Measurements from ENCODE around the gene C19orf73.
"Not testable (repeated sequence)": the region's sequence is repeated elsewhere in the genome, so short reads cannot be mapped to it uniquely, and the experiment has no call there.

The C19orf73 gene

DNA sequence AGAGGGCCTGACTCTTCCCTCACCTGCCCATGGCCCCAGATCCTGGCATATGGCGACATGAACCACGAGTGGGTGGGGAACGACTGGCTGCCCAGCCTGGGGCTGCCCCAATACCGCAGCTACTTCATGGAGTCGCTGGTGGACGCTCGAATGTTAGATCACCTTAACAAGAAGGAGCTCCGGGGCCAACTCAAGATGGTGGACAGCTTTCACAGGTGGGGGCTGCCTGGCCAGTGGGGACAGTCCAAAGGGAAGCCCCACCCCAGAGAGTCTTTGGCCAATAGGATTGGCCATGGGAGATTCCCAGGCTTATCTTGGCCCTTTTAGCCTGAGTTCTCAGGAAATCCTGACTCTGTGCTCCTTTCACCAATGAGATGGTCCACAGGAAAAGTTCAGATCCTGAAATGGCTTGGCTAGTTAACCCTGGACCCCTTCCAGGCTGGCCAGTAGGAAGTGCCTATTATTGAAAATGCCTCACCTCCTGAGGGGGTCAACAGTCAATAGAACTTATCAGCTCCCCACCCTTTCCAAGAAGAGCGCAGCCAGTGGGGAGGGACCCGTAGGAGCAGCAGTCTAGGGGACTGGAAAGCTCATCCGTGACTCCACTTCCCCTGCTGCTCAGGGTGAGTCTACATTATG lies 29.2 kb upstream of the C19orf73 start:
- Histone ChIP-seq H3K36me3 (ENCODE audit: control insufficient read depth, insufficient read depth, low read length) (no peaks in the 10 kb centered on the region), H3K27ac (ENCODE audit: insufficient read depth, low read depth, low read length, poor library complexity, severe bottlenecking) (no peak overlapping the region), H3K9me3 (ENCODE audit: control insufficient read depth, low read length) (no peaks in the 10 kb centered on the region), H3K4me1 (ENCODE audit: control insufficient read depth, insufficient read depth, low read length) (peaks cover 10% of the 10 kb centered on the region), H3K27me3 (ENCODE audit: control insufficient read depth, insufficient read depth, low read length, poor library complexity, severe bottlenecking) (peaks cover 25% of the 10 kb centered on the region), H3K4me3 (ENCODE audit: insufficient read depth, low read depth, low read length) (peak overlapping the region; percentile 80)
- 85% methylated on average over 11 of the region's 11 CpGs for WGBS, 2 experiments

DNA sequence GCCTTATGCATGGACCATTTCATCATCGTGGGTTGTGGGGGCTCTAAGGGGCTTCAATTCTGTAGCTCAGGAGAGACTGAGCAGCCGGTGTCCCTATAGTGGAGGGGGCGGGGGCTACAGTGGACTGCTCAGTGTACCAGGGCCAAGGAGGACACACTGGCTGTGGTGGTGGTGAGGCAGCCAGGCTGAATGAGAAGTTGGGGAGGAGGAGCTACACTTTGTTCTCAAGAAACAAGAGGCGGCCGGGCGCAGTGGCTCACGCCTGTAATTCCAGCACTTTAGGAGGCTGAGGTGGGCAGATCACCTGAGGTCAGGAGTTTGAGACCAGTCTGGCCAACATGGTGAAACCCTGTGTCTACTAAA lies 27.4 kb upstream of the C19orf73 start:
- H3K9me3 ChIP-seq (ENCODE audit: control insufficient read depth, low read length); H3K27me3 ChIP-seq (ENCODE audit: control insufficient read depth, insufficient read depth, low read length, poor library complexity, severe bottlenecking); H3K36me3 ChIP-seq (ENCODE audit: control insufficient read depth, insufficient read depth, low read length); H3K4me1 ChIP-seq (ENCODE audit: control insufficient read depth, insufficient read depth, low read length): not testable (repeated sequence)
- WGBS, 2 experiments = 10 to 12% methylated on average over 7 of the region's 7 CpGs
- Histone ChIP-seq H3K4me3 (ENCODE audit: insufficient read depth, low read depth, low read length) (peak overlapping the region; percentile 26), H3K27ac (ENCODE audit: insufficient read depth, low read depth, low read length, poor library complexity, severe bottlenecking) (peak overlapping the region; percentile 70)

DNA sequence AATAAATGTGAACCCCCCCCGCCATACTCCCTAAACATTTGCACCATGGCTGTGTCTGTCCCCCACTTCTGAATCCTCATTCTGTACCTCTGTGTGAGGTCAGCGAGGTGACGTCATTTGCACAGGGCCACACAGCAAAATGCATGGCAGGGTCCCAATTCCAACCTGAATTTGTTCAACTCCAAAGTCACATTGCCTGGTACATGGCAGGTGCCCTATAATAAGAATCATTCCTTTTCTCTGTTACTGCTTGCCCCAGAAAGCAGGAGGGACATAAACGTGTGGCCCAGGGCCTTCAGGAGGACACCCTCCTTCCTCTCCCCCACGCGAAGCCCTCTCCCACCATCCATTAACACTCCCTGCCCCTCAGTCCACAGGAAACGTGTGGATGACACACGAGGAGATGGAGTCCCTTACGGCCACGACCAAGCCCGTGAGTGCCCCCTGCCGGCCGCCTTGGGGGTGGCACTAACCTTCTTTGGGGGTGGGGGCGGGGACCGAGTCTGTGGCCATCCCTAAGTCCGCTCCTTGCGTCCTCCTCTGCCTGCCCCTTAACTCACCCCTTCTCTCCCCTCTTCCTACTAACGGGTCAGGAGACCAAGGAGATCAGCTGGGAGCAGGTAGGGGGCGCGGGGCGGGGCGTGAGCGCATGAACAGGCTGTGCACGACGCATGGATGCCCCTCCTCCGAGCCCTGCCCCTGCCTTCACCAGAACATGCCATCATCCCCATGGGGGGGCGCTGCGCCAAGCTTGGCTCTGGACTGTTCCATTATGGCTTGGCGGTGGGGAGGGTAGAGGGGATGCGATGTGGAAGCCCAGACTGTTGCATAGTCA lies 26.8 kb upstream of the C19orf73 start:
- 7 to 8% methylated on average over 30 of the region's 30 CpGs for WGBS, 2 experiments
- H3K4me1 ChIP-seq (ENCODE audit: control insufficient read depth, insufficient read depth, low read length) = peaks cover 9% of the 10 kb centered on the region
- peak overlapping the region; percentile 70 for H3K27ac ChIP-seq (ENCODE audit: insufficient read depth, low read depth, low read length, poor library complexity, severe bottlenecking)
- peaks cover 3% of the 10 kb centered on the region for H3K27me3 ChIP-seq (ENCODE audit: control insufficient read depth, insufficient read depth, low read length, poor library complexity, severe bottlenecking)
- peak overlapping the region; percentile 26 for H3K4me3 ChIP-seq (ENCODE audit: insufficient read depth, low read depth, low read length)
- H3K36me3 ChIP-seq (ENCODE audit: control insufficient read depth, insufficient read depth, low read length) = no peaks in the 10 kb centered on the region
- H3K9me3 ChIP-seq (ENCODE audit: control insufficient read depth, low read length) = no peaks in the 10 kb centered on the region

DNA sequence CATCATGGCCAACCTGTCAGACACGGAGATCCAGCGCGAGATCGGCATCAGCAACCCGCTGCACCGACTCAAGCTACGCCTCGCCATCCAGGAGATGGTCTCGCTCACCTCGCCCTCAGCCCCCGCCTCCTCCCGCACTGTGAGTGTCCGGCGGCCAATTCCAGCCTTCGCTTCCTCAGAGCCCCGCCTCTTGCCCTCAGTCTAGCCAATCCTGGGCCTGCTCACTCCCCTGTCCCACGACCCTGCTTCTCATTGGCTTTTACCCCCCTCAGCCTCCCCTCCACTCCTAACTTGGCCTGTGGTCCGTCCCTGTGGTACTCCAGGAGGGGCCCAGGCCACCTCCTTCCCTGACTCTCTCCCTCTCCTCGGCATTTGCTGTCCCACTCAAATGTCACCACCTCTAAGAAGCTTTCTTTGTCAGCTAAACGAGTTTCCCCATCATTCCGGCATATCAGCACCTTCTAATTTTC lies 24.0 kb upstream of the C19orf73 start:
- no peak overlapping the region for H3K27ac ChIP-seq (ENCODE audit: insufficient read depth, low read depth, low read length, poor library complexity, severe bottlenecking)

DNA sequence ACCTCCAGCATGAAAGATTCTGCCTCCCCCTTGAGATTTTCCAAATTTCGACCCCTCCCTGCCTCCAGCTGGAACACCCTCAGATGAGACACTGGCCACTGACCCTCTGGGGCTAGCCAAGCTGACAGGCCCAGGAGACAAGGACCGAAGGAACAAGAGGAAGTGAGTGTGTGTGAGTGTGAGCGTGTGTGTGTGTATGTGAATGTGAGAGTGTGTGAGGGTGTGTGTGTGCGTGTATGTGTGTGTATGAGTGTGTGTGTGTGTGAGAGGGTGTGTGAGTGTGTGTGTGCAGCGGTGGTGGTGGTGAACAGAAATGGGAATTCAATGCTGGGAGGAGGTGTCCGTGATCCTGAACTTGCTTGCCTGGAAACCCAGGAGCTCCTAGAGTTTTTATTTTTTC lies 22.4 kb upstream of the C19orf73 start:
- H3K9me3 ChIP-seq (ENCODE audit: control insufficient read depth, low read length) = no peaks in the 10 kb centered on the region
- no peaks in the 10 kb centered on the region for H3K4me1 ChIP-seq (ENCODE audit: control insufficient read depth, insufficient read depth, low read length)
- no peak overlapping the region for H3K4me3 ChIP-seq (ENCODE audit: insufficient read depth, low read depth, low read length)
- no peaks in the 10 kb centered on the region for H3K27me3 ChIP-seq (ENCODE audit: control insufficient read depth, insufficient read depth, low read length, poor library complexity, severe bottlenecking)
- 82 to 88% methylated on average over 5 to 6 of the region's 6 CpGs for WGBS, 2 experiments
- H3K27ac ChIP-seq (ENCODE audit: insufficient read depth, low read depth, low read length, poor library complexity, severe bottlenecking) = no peak overlapping the region
- H3K36me3 ChIP-seq (ENCODE audit: control insufficient read depth, insufficient read depth, low read length) = no peaks in the 10 kb centered on the region

More for the DNA sequence above, 24.0 kb upstream of the C19orf73 start:
- peaks cover under 1% of the 10 kb centered on the region for H3K4me1 ChIP-seq (ENCODE audit: control insufficient read depth, insufficient read depth, low read length)
- no peaks in the 10 kb centered on the region for H3K36me3 ChIP-seq (ENCODE audit: control insufficient read depth, insufficient read depth, low read length)
- H3K9me3 ChIP-seq (ENCODE audit: control insufficient read depth, low read length) = no peaks in the 10 kb centered on the region
- WGBS, 2 experiments = 4 to 5% methylated on average over 21 of the region's 21 CpGs
- H3K27me3 ChIP-seq (ENCODE audit: control insufficient read depth, insufficient read depth, low read length, poor library complexity, severe bottlenecking) = no peaks in the 10 kb centered on the region
- H3K4me3 ChIP-seq (ENCODE audit: insufficient read depth, low read depth, low read length) = peak overlapping the region; percentile 41

DNA sequence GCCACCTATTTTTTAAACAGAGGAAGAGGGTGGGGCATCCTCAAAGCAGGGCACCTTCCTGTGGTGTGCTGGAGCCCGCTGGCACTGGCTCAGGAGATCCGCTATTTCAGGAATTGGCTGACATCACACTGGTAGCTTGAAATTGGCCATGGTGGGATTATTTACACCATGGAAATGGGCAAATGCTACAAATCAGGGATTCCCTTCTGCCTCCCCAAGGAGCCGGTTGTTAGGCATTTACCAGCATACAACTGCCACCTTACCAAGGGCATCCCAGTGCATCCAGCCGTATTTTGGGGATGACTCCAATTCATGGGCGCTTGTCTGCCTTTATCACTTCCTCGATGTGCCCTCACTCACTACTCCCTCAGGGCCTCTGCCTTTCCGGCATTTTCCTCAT lies 22.0 kb upstream of the C19orf73 start:
- 86 to 89% methylated on average over 7 of the region's 7 CpGs for WGBS, 2 experiments
- Histone ChIP-seq H3K36me3 (ENCODE audit: control insufficient read depth, insufficient read depth, low read length) (no peaks in the 10 kb centered on the region), H3K27me3 (ENCODE audit: control insufficient read depth, insufficient read depth, low read length, poor library complexity, severe bottlenecking) (no peaks in the 10 kb centered on the region), H3K27ac (ENCODE audit: insufficient read depth, low read depth, low read length, poor library complexity, severe bottlenecking) (no peak overlapping the region), H3K4me1 (ENCODE audit: control insufficient read depth, insufficient read depth, low read length) (no peaks in the 10 kb centered on the region), H3K4me3 (ENCODE audit: insufficient read depth, low read depth, low read length) (no peak overlapping the region), H3K9me3 (ENCODE audit: control insufficient read depth, low read length) (no peaks in the 10 kb centered on the region)

DNA sequence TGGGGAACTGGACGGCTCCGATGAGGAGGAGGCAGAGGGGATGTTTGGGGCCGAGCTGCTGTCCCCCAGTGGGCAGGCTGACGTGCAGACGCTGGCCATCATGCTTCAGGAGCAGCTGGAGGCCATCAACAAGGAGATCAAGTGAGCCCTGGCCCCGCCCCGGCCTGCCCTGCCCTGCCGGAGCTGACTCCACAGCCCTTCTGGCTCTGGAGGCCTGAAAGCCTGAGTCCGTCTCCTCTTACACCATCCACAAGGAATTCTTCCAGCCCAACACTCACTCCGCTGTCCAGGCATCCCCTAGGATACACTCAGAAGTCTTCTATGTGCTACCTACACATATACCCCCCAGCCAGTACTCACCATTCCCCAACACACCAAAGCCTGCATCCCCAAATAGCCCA lies 17.8 kb upstream of the C19orf73 start:
- Histone ChIP-seq H3K36me3 (ENCODE audit: control insufficient read depth, insufficient read depth, low read length) (no peaks in the 10 kb centered on the region), H3K4me1 (ENCODE audit: control insufficient read depth, insufficient read depth, low read length) (no peaks in the 10 kb centered on the region), H3K27me3 (ENCODE audit: control insufficient read depth, insufficient read depth, low read length, poor library complexity, severe bottlenecking) (no peaks in the 10 kb centered on the region), H3K27ac (ENCODE audit: insufficient read depth, low read depth, low read length, poor library complexity, severe bottlenecking) (no peak overlapping the region), H3K4me3 (ENCODE audit: insufficient read depth, low read depth, low read length) (no peak overlapping the region), H3K9me3 (ENCODE audit: control insufficient read depth, low read length) (no peaks in the 10 kb centered on the region)
- WGBS, 2 experiments = 81 to 86% methylated on average over 10 of the region's 10 CpGs

DNA sequence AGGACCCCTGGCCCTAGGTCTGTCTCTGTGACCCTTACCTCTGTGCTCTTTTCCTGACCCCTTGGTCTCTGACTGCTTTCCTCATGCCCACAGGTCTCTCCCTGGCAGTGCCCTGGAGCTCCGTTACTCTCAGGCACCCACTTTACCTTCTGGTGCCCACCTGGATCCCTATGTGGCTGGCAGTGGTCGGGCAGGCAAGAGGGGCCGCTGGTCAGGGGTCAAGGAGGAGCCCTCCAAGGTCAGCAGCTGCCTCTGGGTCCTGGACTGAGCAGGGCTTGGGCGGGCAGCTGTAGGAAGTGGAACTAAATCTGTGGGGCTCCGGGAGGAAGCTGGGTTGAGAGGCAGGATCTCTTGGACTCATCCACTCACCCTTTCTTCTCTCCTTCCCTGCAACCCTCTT lies 16.7 kb upstream of the C19orf73 start:
- H3K4me1 ChIP-seq (ENCODE audit: control insufficient read depth, insufficient read depth, low read length) = no peaks in the 10 kb centered on the region
- no peaks in the 10 kb centered on the region for H3K27me3 ChIP-seq (ENCODE audit: control insufficient read depth, insufficient read depth, low read length, poor library complexity, severe bottlenecking)
- H3K9me3 ChIP-seq (ENCODE audit: control insufficient read depth, low read length) = no peaks in the 10 kb centered on the region
- H3K4me3 ChIP-seq (ENCODE audit: insufficient read depth, low read depth, low read length) = no peak overlapping the region
- 91 to 93% methylated on average over 5 of the region's 5 CpGs for WGBS, 2 experiments
- H3K27ac ChIP-seq (ENCODE audit: insufficient read depth, low read depth, low read length, poor library complexity, severe bottlenecking) = no peak overlapping the region
- H3K36me3 ChIP-seq (ENCODE audit: control insufficient read depth, insufficient read depth, low read length) = no peaks in the 10 kb centered on the region

DNA sequence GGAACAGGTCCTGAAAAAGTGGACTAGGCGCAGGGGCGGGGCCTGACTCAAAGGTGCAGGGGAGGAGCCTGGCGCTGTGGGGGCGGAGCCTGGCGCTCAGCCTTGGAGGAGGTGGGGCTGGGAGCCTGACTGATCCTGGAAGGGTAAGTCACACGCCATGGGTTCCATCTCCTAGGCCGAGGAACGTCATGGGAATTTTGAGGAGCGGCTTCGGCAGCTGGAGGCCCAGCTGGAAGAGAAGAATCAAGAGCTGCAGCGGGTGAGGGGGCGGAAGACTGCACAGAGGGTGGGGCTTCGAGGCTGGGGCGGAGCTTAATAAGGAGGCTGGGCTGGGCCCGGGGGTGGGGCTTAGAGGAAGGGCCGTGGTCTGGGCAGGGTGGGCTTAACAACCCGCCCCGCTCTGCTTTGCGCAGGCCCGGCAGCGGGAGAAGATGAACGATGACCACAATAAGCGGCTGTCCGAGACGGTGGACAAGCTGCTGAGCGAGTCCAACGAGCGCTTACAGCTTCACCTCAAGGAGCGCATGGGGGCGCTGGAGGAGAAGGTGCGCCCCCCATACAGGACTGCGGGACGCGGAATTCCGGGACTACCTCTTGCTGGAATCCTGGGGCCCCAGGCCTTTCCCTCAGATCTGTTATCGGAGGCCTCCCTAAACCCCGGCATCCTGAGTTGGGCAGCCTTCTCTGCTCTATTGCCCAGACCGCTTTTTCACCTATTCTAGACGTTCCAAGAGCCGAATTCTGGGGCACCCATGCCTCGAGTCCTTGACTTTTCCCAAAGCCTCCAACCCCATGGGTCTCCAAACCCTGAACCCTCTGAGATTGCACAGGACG lies 14.9 kb upstream of the C19orf73 start:
- no peaks in the 10 kb centered on the region for H3K9me3 ChIP-seq (ENCODE audit: control insufficient read depth, low read length)
- WGBS, 2 experiments = 94% methylated on average over 42 of the region's 42 CpGs
- no peak overlapping the region for H3K27ac ChIP-seq (ENCODE audit: insufficient read depth, low read depth, low read length, poor library complexity, severe bottlenecking)
- no peaks in the 10 kb centered on the region for H3K36me3 ChIP-seq (ENCODE audit: control insufficient read depth, insufficient read depth, low read length)
- H3K4me3 ChIP-seq (ENCODE audit: insufficient read depth, low read depth, low read length) = no peak overlapping the region
- no peaks in the 10 kb centered on the region for H3K4me1 ChIP-seq (ENCODE audit: control insufficient read depth, insufficient read depth, low read length)
- no peaks in the 10 kb centered on the region for H3K27me3 ChIP-seq (ENCODE audit: control insufficient read depth, insufficient read depth, low read length, poor library complexity, severe bottlenecking)
